SU-DHL-6 (cell line): ENCODE results near the gene NR1H2.
A peak's percentile ranks its signal among the peaks of the same experiment; 100 is the strongest.

Experiments
- H2AFZ ChIP-seq: fragments of 200-600 bp; sonication (generic); 2 replicates; pipeline ENCODE4 v1.6.1; 2014; ENCODE audit warnings: low read depth, mild to moderate bottlenecking, moderate library complexity, mixed read lengths, antibody characterized with exemption, low read length; ENCODE audit not compliant: severe bottlenecking
- H3F3A ChIP-seq: fragments of 200-600 bp; shearing (Covaris generic); 2 replicates; pipeline ENCODE4 v1.6.0; 2016; ENCODE audit warnings: antibody characterized with exemption, mild to moderate bottlenecking; ENCODE audit not compliant: insufficient read depth
- H3K27ac ChIP-seq: fragments of 200-600 bp; sonication (generic); 2 replicates; pipeline ENCODE4 v1.5.1; 2016; ENCODE audit warnings: low read depth, mild to moderate bottlenecking, low read length, moderate library complexity, mixed read lengths
- H3K27me3 ChIP-seq: fragments of 200-600 bp; sonication (generic), shearing (Covaris generic); 2 replicates; pipeline ENCODE4 v1.6.0; 2014; ENCODE audit warnings: mild to moderate bottlenecking, low read length
- H3K36me3 ChIP-seq: fragments of 200-600 bp; sonication (generic); 2 replicates; pipeline ENCODE4 v1.6.1; 2014; ENCODE audit warnings: mild to moderate bottlenecking, low read length, mixed read lengths
- H3K4me2 ChIP-seq: fragments of 300-600, 200-600 bp; shearing (Covaris generic), sonication (generic); 2 replicates; pipeline ENCODE4 v1.6.0; 2014; ENCODE audit warnings: low read length, low read depth, mild to moderate bottlenecking; ENCODE audit not compliant: poor library complexity, severe bottlenecking
- H3K4me3 ChIP-seq: fragments of 200-600 bp; sonication (generic); 2 replicates; pipeline ENCODE4 v1.5.1; 2014; ENCODE audit warnings: antibody characterized with exemption, low read length, mild to moderate bottlenecking, mixed read lengths; ENCODE audit not compliant: insufficient read depth, poor library complexity, severe bottlenecking
- H3K79me2 ChIP-seq: fragments of 200-600 bp; sonication (generic); 2 replicates; pipeline ENCODE4 v1.6.1; 2014; ENCODE audit warnings: mild to moderate bottlenecking, low read length, moderate library complexity; ENCODE audit not compliant: insufficient read depth
- H3K9ac ChIP-seq: fragments of 200-600 bp; sonication (generic); 2 replicates; pipeline ENCODE4 v1.7.0; 2014; ENCODE audit warnings: mild to moderate bottlenecking, low read length
- H3K9me2 ChIP-seq: fragments of 200-600 bp; sonication (generic); replicated peaks from 2 replicates; pipeline ENCODE4 v1.6.1; 2014; ENCODE audit warnings: low read length; ENCODE audit not compliant: insufficient read depth
- H3K9me3 ChIP-seq: fragments of 200-600 bp; sonication (generic); 2 replicates; pipeline ENCODE4 v1.6.1; 2014; ENCODE audit warnings: low read length, mixed read lengths; ENCODE audit not compliant: insufficient read depth
- H4K20me1 ChIP-seq: fragments of 200-600 bp; sonication (generic); 2 replicates; pipeline ENCODE4 v1.6.1; 2014; ENCODE audit warnings: low read depth, mild to moderate bottlenecking, antibody characterized with exemption, low read length, moderate library complexity, mixed read lengths
- EZH2phosphoT487 ChIP-seq: fragments of 200-600 bp; sonication (generic), shearing (Covaris generic); conservative IDR thresholded peaks from 2 replicates; pipeline ENCODE4 v1.6.1; 2018; ENCODE audit warnings: mild to moderate bottlenecking, antibody characterized with exemption, low read length, moderate library complexity, mixed read lengths
- TF ChIP-seq, protein P1 (sequence below): fragments of 200-600 bp; sonication (generic); IDR thresholded peaks from one replicate; pipeline ENCODE4 v1.5.1; 2017; ENCODE audit warnings: antibody characterized with exemption, mild to moderate bottlenecking, low read length, moderate library complexity; ENCODE audit not compliant: insufficient read depth, poor library complexity, severe bottlenecking

The NR1H2 gene

DNA sequence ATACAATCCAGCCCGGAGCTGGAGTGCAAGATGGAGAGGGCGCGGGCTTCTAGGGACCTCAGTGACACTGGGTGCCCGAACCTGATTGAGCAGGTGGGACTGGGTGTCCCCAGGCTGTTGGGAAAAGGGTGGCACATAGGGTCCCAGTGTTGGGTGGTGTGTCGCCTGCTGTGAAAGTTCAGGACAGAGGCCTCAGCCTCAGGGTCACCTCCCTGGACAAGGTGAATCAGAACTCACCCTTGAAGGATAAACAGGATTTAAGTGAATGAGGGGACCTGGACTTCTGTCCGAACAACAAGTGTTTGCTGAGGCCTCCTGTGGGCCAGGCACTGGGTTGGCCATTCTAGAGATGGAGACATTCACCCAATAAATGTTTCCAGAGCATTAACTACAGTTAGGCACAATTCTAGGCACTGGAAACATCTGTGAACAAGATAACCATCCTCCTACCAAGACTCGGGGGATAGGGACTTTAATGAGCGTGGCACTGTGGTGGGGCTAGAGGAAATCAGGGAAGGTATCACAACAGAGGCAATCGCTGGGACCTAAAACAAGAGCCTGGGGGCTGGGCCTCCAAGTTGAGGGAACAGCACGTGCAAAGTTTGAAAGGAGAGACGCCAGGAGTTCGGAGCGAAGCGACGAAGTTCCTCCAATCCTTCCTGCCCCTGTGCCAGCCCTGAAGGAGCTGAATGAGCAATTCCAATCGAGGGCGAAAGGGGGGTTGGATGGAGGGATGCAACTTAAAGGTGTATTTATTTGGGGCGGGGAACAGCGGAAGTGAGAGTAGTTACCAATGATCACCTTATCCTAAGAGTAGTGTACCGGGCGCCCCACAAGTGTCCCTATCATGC is 7.0 kb downstream of the NR1H2 start:
- Histone ChIP-seq H3K9me2 (no peaks in the 10 kb centered on the region), H3K9ac (peak overlapping the region; percentile 82), H4K20me1 (no peaks in the 10 kb centered on the region), H3K36me3 (peaks cover 3% of the 10 kb centered on the region; the same call in 1 of the 2 replicates), H3K9me3 (no peaks in the 10 kb centered on the region), H2AFZ (peak overlapping the region; percentile 21), H3K79me2 (peaks cover 38% of the 10 kb centered on the region), H3F3A (peaks cover 10% of the 10 kb centered on the region; the same call in 1 of the 2 replicates), H3K4me2 (peak overlapping the region; percentile 56), H3K4me3 (peak overlapping the region; percentile 47), H3K27ac (peak overlapping the region; percentile 55), H3K27me3 (no peaks in the 10 kb centered on the region)
- no peak for TF ChIP-seq EZH2phosphoT487
- TF ChIP-seq, protein P1, sequence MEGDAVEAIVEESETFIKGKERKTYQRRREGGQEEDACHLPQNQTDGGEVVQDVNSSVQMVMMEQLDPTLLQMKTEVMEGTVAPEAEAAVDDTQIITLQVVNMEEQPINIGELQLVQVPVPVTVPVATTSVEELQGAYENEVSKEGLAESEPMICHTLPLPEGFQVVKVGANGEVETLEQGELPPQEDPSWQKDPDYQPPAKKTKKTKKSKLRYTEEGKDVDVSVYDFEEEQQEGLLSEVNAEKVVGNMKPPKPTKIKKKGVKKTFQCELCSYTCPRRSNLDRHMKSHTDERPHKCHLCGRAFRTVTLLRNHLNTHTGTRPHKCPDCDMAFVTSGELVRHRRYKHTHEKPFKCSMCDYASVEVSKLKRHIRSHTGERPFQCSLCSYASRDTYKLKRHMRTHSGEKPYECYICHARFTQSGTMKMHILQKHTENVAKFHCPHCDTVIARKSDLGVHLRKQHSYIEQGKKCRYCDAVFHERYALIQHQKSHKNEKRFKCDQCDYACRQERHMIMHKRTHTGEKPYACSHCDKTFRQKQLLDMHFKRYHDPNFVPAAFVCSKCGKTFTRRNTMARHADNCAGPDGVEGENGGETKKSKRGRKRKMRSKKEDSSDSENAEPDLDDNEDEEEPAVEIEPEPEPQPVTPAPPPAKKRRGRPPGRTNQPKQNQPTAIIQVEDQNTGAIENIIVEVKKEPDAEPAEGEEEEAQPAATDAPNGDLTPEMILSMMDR: no peak

DNA sequence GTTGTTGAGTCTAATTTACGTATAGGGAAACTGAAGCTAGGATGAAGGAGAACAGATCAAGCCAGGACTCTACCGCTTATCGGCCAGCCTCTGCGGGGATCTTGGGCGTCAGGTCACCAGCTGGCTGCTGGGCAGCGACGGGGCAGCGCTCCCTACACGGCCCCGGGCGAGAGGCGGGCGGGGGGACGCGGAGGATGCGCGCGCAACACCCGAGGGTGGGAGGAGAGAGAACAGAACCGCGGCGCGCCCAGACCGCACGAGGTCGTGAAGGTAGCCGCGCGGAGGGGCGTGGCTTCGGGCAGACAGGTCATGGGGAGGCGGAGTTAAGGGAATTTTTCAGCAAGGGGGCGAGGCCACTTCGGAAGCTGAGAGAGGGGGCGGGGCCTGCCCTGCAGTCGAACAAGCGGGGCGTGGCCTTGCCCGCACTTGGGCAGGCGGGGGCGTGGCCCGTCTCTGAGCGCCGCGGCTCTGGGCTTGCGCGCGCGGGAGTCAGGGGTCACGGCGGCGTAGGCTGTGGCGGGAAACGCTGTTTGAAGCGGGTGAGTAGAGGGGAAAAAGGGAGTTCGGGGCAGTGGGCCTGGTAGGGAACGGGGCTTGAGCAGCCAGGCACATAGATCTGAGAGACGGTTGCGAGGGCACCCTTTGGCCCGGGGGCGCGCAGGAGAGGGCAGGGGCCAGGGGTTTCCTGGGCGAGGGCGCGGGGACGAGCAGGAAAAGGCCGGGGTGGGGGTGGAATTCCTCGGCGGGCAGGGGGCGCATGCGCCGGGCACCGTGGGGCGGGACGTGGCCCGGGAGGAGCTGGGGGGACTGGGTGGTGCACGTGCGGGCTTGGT is 7.8 kb downstream of the NR1H2 start, which contains the start of gene POLD1:
POLD1 (plus strand) TSS at position 496 of the 833 bp plus-strand sequence. CDS start 14,505 bp downstream, outside the sequence.
- H3K4me3 ChIP-seq: peak within 1 kb of the TSS; percentile 89
- peaks cover 47% of the 10 kb centered on the region for H3K79me2 ChIP-seq
- H3K36me3 ChIP-seq: peaks cover 6% of the 10 kb centered on the region; the same call in 1 of the 2 replicates
- H3K9me3 ChIP-seq: no peaks in the 10 kb centered on the region
- peak within 1 kb of the TSS; percentile 69 for H3K4me2 ChIP-seq
- H3K27me3 ChIP-seq: no peaks in the 10 kb centered on the region
- peak within 1 kb of the TSS; percentile 69 for H3K27ac ChIP-seq
- peak within 1 kb of the TSS; percentile 82 for H3K9ac ChIP-seq
- TF ChIP-seq EZH2phosphoT487: no peak
- TF ChIP-seq, protein P1: no peak
- H2AFZ ChIP-seq: peak within 1 kb of the TSS; percentile 56
- no peaks in the 10 kb centered on the region for H4K20me1 ChIP-seq
- H3K9me2 ChIP-seq: no peaks in the 10 kb centered on the region
- peaks cover 14% of the 10 kb centered on the region; the same call in 1 of the 2 replicates for H3F3A ChIP-seq

DNA sequence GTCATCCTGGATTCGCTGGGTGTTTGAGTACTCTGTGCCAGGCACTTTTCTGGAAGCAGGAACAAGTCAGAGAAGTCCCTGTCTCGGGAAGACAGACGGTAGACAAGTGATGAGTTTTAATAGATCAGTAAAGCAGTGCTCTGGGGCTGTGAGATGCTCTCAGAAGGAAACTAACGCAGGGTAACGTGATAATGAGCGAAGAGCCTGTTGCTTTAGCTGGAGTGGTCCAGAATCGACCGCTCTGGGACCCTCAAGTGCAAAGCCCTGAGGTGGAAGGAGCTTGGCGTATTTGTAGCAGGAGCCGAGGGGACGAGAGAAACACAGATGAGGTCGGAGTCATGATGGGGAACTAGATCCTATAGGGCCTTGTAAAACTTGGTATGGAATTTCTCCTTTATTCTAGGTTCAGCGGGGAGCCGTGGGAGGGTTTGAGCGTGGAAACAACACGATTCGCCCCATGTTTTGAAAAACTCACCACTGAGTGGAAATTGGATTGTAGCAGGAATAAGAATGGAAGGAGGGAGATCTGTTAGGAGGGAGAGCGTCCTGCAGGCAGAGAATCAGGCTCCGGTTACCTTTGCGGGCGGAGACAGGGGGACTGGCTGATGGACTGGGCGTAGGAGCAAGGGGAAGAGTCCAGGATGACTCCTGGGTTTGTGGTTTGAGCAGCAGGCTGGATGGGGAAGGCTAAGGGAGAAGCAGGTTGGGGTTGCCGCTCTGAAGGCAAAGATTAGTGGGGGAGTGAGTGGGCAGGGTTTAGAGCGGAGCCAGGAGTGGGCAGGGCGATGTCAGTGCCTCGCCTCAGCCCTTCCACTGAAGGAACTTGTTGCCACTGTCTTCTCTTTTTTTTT is 8.7 kb downstream of the NR1H2 start:
- peak overlapping the region; percentile 89 for H3K4me3 ChIP-seq
- peak overlapping the region; percentile 82 for H3K9ac ChIP-seq
- H3F3A ChIP-seq: peaks cover 14% of the 10 kb centered on the region; the same call in 1 of the 2 replicates
- H3K36me3 ChIP-seq: peaks cover 6% of the 10 kb centered on the region; the same call in 1 of the 2 replicates
- H3K4me2 ChIP-seq: peak overlapping the region; percentile 69
- peak overlapping the region; percentile 69 for H3K27ac ChIP-seq
- H3K27me3 ChIP-seq: no peaks in the 10 kb centered on the region
- H3K79me2 ChIP-seq: peaks cover 54% of the 10 kb centered on the region
- H2AFZ ChIP-seq: peak overlapping the region; percentile 56
- H3K9me3 ChIP-seq: no peaks in the 10 kb centered on the region
- no peak for TF ChIP-seq EZH2phosphoT487
- TF ChIP-seq, protein P1: no peak
- no peaks in the 10 kb centered on the region for H4K20me1 ChIP-seq
- H3K9me2 ChIP-seq: no peaks in the 10 kb centered on the region
